ENCODE measurements around the gene NSG2.

NSG2 gene

GRCh38 chr5:174063082-174063756 is 17.7 kb downstream of the NSG2 start:
- Histone ChIP-seq H3K79me2 (ENCODE audit: insufficient read depth, low read length) (no peaks in the 10 kb centered on the region), H3K9me3 (ENCODE audit: low read length) (no peaks in the 10 kb centered on the region), H3K9me2 (ENCODE audit: low read depth, low read length) (no peaks in the 10 kb centered on the region), H3K9ac (ENCODE audit: low read length) (no peak overlapping the region), H3K4me1 (ENCODE audit: insufficient read depth, low read length, severe bottlenecking) (no peaks in the 10 kb centered on the region), H4K20me1 (ENCODE audit: insufficient read depth, low read length) (no peaks in the 10 kb centered on the region), H3K4me2 (ENCODE audit: low read length) (no peak overlapping the region), H3K4me3 (ENCODE audit: low read depth, low read length, poor library complexity, severe bottlenecking) (no peak overlapping the region), H3K27ac (ENCODE audit: low read depth, low read length, poor library complexity, severe bottlenecking) (no peak overlapping the region), H3K27me3 (ENCODE audit: insufficient read depth, low read length) (0 out of 2 replicates have a peak, but pooled peaks cover 6% of the 10 kb centered on the region), H2AFZ (ENCODE audit: low read length) (no peak overlapping the region), H3F3A (ENCODE audit: insufficient read depth, low read length) (no peaks in the 10 kb centered on the region), H3K36me3 (ENCODE audit: insufficient read depth, low read length) (no peaks in the 10 kb centered on the region)
- TF ChIP-seq EZH2 (IDR thresholded peaks at IDR 0.05; ENCODE audit: borderline replicate concordance, low read length), result no peak
- TF ChIP-seq, protein P1, sequence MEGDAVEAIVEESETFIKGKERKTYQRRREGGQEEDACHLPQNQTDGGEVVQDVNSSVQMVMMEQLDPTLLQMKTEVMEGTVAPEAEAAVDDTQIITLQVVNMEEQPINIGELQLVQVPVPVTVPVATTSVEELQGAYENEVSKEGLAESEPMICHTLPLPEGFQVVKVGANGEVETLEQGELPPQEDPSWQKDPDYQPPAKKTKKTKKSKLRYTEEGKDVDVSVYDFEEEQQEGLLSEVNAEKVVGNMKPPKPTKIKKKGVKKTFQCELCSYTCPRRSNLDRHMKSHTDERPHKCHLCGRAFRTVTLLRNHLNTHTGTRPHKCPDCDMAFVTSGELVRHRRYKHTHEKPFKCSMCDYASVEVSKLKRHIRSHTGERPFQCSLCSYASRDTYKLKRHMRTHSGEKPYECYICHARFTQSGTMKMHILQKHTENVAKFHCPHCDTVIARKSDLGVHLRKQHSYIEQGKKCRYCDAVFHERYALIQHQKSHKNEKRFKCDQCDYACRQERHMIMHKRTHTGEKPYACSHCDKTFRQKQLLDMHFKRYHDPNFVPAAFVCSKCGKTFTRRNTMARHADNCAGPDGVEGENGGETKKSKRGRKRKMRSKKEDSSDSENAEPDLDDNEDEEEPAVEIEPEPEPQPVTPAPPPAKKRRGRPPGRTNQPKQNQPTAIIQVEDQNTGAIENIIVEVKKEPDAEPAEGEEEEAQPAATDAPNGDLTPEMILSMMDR (IDR thresholded peaks at IDR 0.05; ENCODE audit: low read length), result no peak

DNA sequence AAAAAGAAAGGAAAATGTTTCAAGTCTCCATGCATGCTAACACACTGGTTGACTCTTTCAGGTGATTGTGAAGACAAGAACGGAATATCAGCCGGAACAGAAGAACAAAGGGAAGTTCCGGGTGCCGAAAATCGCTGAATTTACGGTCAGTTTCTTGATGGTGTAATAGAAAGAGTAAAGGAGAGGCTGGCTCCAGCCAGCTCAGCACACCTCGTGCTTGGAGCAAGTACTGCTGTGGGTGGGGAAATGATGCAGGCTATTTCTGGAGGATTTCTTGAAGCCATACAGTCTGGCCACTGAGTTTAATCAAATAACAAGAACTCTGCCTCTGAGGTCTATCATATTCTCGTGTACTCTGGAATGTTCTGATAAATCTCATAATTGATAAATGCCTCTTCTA is 18.7 kb downstream of the NSG2 start:
- no peaks in the 10 kb centered on the region for H3F3A ChIP-seq (ENCODE audit: insufficient read depth, low read length)
- no peak overlapping the region for H3K9ac ChIP-seq (ENCODE audit: low read length)
- H3K4me1 ChIP-seq (ENCODE audit: insufficient read depth, low read length, severe bottlenecking), result no peaks in the 10 kb centered on the region
- H3K4me2 ChIP-seq (ENCODE audit: low read length), result no peak overlapping the region
- H4K20me1 ChIP-seq (ENCODE audit: insufficient read depth, low read length), result no peaks in the 10 kb centered on the region
- TF ChIP-seq EZH2 (IDR thresholded peaks at IDR 0.05; ENCODE audit: borderline replicate concordance, low read length), result no peak
- TF ChIP-seq, protein P1 (IDR thresholded peaks at IDR 0.05; ENCODE audit: low read length), result no peak
- H3K27ac ChIP-seq (ENCODE audit: low read depth, low read length, poor library complexity, severe bottlenecking), result no peak overlapping the region
- no peaks in the 10 kb centered on the region for H3K79me2 ChIP-seq (ENCODE audit: insufficient read depth, low read length)
- H3K36me3 ChIP-seq (ENCODE audit: insufficient read depth, low read length), result no peaks in the 10 kb centered on the region
- H2AFZ ChIP-seq (ENCODE audit: low read length), result no peak overlapping the region
- 0 out of 2 replicates have a peak, but pooled peaks cover 6% of the 10 kb centered on the region for H3K27me3 ChIP-seq (ENCODE audit: insufficient read depth, low read length)
- H3K9me2 ChIP-seq (ENCODE audit: low read depth, low read length), result no peaks in the 10 kb centered on the region
- no peak overlapping the region for H3K4me3 ChIP-seq (ENCODE audit: low read depth, low read length, poor library complexity, severe bottlenecking)
- no peaks in the 10 kb centered on the region for H3K9me3 ChIP-seq (ENCODE audit: low read length)

DNA sequence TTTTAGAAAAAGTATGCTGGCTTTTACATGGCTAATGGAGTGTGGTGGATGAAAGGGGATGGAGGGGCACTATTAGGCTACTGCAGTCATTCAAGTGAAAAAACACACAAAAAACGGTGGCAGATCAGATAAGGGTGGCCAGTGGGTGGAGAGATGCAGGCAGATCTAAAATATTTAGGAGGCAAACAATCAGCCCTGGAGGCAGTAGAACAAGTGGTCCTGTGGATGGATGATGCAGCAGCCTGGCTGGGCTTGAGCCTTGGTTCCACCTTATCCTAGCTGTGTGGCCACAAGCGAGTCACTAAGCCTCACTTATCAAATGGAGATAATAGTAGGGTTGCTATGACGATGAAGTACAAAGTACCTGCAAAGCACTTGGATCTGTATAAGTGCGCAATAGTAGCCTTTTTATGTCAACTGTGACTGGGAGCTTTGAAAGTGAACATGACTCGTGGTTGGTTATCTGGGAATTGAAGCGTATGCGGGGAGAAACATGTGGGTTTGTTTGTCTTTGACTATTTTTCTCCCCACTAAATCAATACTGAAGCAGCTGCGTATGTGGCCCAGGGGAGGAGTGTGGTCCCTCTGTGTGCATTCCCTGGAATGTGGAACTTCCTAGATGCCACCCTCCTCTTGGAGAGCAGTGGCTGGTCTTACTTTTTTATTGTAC is 20.2 kb downstream of the NSG2 start:
- Histone ChIP-seq H4K20me1 (ENCODE audit: insufficient read depth, low read length) (no peaks in the 10 kb centered on the region), H3K9me2 (ENCODE audit: low read depth, low read length) (no peaks in the 10 kb centered on the region), H2AFZ (ENCODE audit: low read length) (no peak overlapping the region), H3K4me2 (ENCODE audit: low read length) (no peak overlapping the region), H3K9ac (ENCODE audit: low read length) (no peak overlapping the region), H3F3A (ENCODE audit: insufficient read depth, low read length) (no peaks in the 10 kb centered on the region), H3K4me1 (ENCODE audit: insufficient read depth, low read length, severe bottlenecking) (no peaks in the 10 kb centered on the region), H3K9me3 (ENCODE audit: low read length) (no peaks in the 10 kb centered on the region), H3K27me3 (ENCODE audit: insufficient read depth, low read length) (0 out of 2 replicates have a peak, but pooled peaks cover 6% of the 10 kb centered on the region), H3K36me3 (ENCODE audit: insufficient read depth, low read length) (no peaks in the 10 kb centered on the region), H3K79me2 (ENCODE audit: insufficient read depth, low read length) (no peaks in the 10 kb centered on the region), H3K4me3 (ENCODE audit: low read depth, low read length, poor library complexity, severe bottlenecking) (no peak overlapping the region), H3K27ac (ENCODE audit: low read depth, low read length, poor library complexity, severe bottlenecking) (no peak overlapping the region)
- TF ChIP-seq, protein P1 (IDR thresholded peaks at IDR 0.05; ENCODE audit: low read length), result no peak
- TF ChIP-seq EZH2 (IDR thresholded peaks at IDR 0.05; ENCODE audit: borderline replicate concordance, low read length), result no peak

All from OCI-LY1 (cell line).